GM18499 (cell line): ENCODE results near the gene C1D.
"Not testable (repeated sequence)": the region's sequence is repeated elsewhere in the genome, so short reads cannot be mapped to it uniquely, and the experiment has no call there.

Experiments used
- ATAC-seq: cut with Tn5 transposase; IDR thresholded peaks from one replicate; pipeline ENCODE4 v1.9.1; 2021; ENCODE audit warnings: moderate number of reproducible peaks; ENCODE audit not compliant: insufficient read depth, unreplicated experiment

The C1D gene

GRCh38 chr2:68018727-68019126 lies 44.1 kb downstream of the C1D start:
- no peak for ATAC-seq

- ATAC-seq = no peak
Measured at GRCh38 chr2:68009526-68009925, 53.3 kb downstream of the C1D start.

GRCh38 chr2:68000170-68000825 lies 62.5 kb downstream of the C1D start:
- no peak for ATAC-seq

GRCh38 chr2:67999332-67999731 lies 63.5 kb downstream of the C1D start:
- ATAC-seq = no peak

GRCh38 chr2:67997903-67998302 lies 64.9 kb downstream of the C1D start:
- no peak for ATAC-seq

- ATAC-seq = no peak
Measured at GRCh38 chr2:67997528-67997900, 65.3 kb downstream of the C1D start.

GRCh38 chr2:67996772-67997527 lies 65.9 kb downstream of the C1D start:
- ATAC-seq = no peak

GRCh38 chr2:67994716-67995115 lies 68.1 kb downstream of the C1D start:
- ATAC-seq = no peak

GRCh38 chr2:67994069-67994468 lies 68.7 kb downstream of the C1D start:
- not testable (repeated sequence) for ATAC-seq

- ATAC-seq = no peak
Measured at GRCh38 chr2:67993329-67993728, 69.5 kb downstream of the C1D start.

- ATAC-seq = no peak
Measured at GRCh38 chr2:67991456-67991855, 71.3 kb downstream of the C1D start.
